ENCODE measurements around the gene CST2.
"Not testable (repeated sequence)": the region's sequence is repeated elsewhere in the genome, so short reads cannot be mapped to it uniquely, and the experiment has no call there.

Gene CST2, protein sequence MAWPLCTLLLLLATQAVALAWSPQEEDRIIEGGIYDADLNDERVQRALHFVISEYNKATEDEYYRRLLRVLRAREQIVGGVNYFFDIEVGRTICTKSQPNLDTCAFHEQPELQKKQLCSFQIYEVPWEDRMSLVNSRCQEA

DNA sequence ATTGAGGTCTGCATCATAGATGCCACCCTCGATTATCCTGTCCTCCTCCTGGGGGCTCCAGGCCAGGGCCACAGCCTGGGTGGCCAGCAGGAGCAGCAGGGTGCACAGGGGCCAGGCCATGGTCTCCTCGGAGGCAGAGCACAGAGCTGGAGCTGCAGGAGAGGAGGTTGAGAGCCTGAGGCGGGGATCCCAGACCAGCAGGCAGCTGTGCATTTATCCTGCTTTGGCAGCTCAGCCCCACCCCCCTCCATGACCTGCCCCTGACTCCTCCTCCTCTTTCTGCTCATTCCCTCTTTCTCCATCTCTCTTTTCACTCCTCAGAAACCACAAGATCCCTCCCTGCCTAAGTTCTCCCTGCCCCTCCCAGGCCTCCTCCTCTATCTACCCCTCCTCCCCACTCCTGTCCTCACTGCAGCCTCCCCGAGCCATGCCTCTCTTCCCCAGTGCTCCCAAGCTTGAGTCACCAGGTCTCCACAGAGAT is at the start of gene CST2:
Gene CST2, minus strand, starts transcription at position 189 of the 481 bp plus-strand sequence. Its CDS starts 69 bp downstream, at position 120.
- DNase-seq (ENCODE audit: low read depth in 2 of 2, low spot score in 1 of 2): no peak

DNA sequence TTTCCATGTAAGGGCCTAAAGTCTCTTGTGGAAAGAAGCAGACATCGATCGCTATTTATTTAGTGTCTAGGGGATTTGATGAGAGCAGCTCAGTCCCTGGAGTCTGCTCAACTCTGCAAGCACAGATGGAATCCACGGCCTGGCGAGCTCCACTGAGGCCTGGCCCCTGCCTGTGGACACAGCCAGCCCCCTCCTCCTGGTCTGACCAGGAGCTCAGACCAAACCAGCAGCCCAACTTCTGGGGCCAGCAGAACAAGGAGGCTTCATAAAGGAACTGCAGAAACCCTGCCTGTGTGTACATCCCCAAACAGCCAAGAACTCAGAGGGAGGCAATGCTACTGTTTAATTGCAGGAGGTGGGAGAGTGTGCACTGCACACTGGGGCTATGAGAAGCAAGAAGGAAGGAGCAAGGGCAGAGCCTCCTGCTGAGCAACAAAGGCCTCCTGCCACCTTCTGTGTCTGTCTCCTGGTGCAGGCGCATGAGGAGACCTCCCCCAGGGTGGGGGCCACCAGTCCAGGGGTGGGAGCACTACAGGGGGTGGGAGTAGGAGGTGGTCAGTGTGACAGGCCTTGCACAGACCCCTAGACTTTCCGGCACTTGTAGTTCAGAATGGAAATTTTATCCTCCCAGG is 49.2 kb upstream of the CST2 start:
- no peak for DNase-seq (ENCODE audit: low read depth in 2 of 2, low spot score in 1 of 2)

DNA sequence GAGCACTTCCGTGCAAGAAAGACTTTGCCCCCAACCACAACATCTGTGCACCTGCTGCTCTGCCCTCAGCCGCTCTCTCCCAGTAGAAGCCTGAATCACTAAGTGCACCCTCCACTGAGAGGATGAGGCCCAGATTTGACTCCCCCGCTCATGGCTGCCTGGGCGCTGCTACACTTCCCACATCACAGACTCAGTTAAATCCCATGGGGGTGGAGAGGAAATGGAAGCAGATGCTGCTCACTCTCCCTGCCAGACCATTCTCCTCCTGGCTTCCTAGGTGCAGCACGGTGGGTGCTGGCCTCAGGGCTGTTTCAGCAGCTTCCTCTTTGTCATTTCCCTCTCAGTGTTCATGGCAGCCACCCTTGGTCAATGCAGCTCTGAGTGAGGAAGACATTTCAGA is 48.2 kb upstream of the CST2 start:
- no peak for DNase-seq (ENCODE audit: low read depth in 2 of 2, low spot score in 1 of 2)

DNA sequence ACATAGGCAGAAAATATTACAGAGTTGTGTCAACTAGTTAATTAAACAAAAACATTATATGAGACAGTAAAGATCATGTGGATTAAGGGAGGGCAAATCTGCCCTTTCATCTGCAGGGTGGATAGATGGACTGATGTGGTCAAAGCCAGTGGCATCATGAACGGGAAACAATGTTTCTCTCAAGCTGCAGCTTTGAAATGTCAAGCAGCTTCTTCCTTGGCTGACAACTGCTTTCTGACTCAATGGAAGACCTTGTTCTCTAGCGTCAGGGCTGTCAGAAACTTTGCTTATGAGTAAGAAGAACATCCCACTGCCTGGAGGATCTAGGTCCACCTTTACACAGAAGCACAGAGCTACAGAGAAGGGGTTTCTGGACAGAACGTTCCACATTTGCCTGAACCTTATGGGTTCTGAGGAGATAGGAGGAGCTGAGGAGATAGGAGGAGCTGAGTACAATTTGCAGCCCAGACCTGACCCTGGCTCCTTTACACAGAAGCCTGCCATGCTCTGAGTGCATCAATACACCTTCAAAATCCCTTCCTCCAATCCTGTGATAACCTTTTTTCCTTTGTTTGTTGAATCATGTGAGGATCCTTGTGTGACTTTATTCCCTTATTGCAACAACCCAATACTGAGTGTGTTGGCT is 47.0 kb upstream of the CST2 start:
- DNase-seq (ENCODE audit: low read depth in 2 of 2, low spot score in 1 of 2): no peak

- DNase-seq (ENCODE audit: low read depth in 2 of 2, low spot score in 1 of 2): no peak
Measured at GRCh38 chr20:23872065-23872464, 45.5 kb upstream of the CST2 start.

DNA sequence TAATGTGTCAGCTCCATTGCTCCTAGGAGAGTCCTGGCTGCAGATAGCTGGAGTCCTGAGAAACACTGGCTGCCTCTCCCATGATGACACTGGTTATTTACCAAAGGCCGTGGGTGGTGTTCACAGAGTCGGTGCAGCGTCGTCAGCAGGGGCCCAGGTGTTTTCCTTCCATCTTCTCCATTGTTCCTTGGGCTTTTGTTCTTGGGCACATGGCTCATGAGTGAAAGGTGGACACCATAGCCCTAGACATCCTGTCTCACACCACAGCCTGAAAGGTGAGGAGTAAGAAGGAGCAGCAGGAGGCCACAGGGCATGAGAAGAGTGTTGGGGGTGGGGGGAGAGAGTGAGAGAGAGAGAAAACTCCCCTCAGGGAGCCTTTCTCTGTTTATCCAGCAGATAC is 43.9 kb upstream of the CST2 start:
- DNase-seq (ENCODE audit: low read depth in 2 of 2, low spot score in 1 of 2): no peak

GRCh38 chr20:23869520-23869919 is 43.0 kb upstream of the CST2 start:
- DNase-seq (ENCODE audit: low read depth in 2 of 2, low spot score in 1 of 2): no peak

- no peak for DNase-seq (ENCODE audit: low read depth in 2 of 2, low spot score in 1 of 2)
Measured at GRCh38 chr20:23868321-23868720, 41.8 kb upstream of the CST2 start.

DNA sequence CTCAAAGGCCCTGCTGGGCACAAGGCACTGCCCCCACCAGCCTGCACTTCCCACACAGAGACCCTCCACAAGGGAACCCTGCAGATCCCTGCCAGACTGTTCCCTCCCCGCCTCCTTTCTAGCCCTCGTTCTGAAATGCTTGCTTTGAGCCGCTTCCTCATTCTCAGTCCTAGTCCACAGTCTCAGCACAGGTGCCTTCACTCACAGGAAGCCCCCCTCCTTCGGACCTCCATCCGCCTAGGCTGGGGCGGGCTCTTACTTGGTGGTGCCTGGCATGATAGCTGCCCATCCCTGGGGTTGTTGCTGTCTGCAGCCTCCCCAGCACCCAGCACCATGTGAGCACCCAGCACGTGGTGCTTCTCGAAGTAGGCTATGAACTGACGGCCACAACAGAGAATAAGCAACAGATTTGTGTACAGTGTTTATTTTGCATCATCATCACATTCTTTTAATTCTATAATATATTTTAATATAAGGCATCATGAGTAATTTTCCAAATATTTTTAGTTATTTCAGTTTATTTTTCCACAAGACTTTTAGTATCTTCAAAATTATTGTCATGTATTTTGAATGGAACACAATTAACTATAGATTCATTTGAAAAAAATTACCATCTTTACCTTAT is 40.7 kb upstream of the CST2 start:
- DNase-seq (ENCODE audit: low read depth in 2 of 2, low spot score in 1 of 2): no peak

- not testable (repeated sequence) for DNase-seq (ENCODE audit: low read depth in 2 of 2, low spot score in 1 of 2)
Measured at GRCh38 chr20:23860771-23861170, 34.2 kb upstream of the CST2 start.

DNA sequence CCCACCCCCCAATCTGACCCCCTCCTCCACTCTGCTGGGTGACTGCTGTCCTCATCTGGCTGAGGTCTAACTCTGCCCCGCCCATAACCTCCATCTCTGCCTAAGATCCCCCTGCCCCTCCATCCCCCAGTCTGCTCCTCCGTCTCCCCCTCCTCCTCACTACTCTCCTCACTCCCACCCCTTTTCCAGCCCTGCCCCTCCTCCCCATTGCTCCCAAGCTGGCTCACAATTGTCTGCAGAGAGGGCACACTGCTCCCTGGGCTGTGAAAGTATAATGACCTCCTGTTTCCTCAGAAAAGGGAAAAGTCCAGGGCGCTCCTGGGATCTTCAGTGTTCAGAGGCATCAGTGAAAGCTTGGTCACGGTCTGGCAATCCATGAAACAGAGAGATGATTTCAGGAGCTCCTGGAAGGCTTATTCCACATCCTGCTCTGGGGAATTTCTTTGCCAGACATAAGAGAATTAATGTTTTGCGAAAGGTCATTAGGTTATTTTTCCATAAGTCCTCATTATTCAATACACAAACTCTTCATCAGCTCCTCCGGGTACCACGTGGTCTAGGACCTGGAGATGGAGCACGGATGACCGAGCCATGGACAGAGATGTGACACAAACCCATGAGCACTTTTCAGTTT is 31.6 kb upstream of the CST2 start:
- DNase-seq (ENCODE audit: low read depth in 2 of 2, low spot score in 1 of 2): no peak

- no peak for DNase-seq (ENCODE audit: low read depth in 2 of 2, low spot score in 1 of 2)
Measured at GRCh38 chr20:23856736-23857135, 30.2 kb upstream of the CST2 start.

DNA sequence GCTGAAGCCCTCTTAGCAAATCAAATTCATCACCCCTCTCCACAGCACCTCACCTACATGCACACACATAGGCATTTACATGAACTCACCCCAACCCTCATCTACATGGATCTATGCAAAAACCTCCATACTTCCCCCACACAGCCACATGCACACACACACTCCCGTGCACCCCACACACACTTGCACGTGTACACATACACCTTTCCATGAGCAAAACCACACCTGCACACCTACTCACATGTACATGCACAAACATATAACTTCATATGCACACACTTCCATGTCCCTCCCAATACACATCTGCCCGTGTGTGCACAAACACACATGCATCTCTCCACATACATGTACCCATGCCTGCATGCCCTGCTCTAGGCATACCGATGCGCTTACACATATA is 29.7 kb upstream of the CST2 start:
- no peak for DNase-seq (ENCODE audit: low read depth in 2 of 2, low spot score in 1 of 2)

DNA sequence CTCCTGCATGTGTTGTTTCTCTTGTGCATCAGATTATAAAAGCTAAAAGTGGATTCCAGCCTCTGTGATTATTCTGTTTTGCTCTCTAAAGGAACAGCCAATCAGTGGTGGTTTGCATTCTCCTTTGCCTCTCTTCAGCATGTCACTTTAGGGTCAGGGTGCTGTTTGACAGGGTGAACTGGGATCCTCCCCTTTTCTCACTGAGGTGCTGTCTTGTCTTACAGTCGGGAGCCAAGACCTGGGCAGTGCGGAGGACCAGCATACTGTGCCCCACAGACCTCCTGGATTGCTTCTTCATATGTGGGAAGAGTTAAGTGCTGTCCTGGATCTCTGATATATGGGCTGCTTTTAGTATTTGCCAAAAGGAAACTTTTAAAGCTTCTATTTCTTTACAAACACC is 15.2 kb upstream of the CST2 start:
- DNase-seq (ENCODE audit: low read depth in 2 of 2, low spot score in 1 of 2): no peak

GRCh38 chr20:23835716-23836115 is 9.2 kb upstream of the CST2 start:
- DNase-seq (ENCODE audit: low read depth in 2 of 2, low spot score in 1 of 2): no peak

GRCh38 chr20:23832775-23833513 is 6.4 kb upstream of the CST2 start:
- no peak for DNase-seq (ENCODE audit: low read depth in 2 of 2, low spot score in 1 of 2)

DNA sequence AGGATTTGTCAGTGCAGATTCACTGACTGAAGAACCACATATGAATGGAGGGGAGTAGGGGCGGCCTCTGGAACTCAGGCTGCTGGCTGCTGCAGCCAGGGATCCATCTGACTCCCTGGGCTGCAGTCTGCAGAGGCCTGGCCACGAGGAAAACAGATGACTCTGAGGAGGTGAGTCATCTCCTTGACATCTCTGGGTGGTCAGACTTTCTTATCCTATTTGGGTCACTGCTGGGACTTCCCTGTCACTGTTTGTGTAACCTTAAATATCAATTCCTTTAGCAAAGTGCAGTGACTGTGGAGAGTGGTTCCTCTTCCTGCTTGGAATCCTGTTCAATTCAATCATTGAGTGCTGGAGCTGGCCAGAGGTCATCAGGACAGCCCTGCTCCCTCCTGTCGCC is 5.4 kb upstream of the CST2 start:
- not testable (repeated sequence) for DNase-seq (ENCODE audit: low read depth in 2 of 2, low spot score in 1 of 2)

GRCh38 chr20:23823621-23824324 is 2.8 kb downstream of the CST2 start:
- no peak for DNase-seq (ENCODE audit: low read depth in 2 of 2, low spot score in 1 of 2)

DNA sequence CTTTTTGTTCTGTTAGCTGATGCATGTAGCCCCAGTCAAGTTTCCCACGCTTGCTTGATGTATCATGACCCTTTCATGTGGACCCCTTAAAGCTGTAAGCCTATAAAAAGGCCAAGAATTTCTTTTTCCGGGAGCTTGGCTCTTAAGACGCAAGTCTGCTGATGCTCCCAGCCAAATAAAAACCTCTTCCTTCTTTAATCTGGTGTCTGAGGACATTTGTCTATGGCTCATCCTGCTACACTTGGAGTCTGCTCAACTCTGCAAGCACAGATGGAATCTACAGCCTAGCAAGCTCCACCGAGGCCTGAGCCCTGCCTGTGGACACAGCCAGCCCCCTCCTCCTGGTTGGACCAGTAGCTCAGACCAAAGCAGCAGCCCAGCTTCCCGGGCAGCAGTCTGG is 3.4 kb downstream of the CST2 start:
- no peak for DNase-seq (ENCODE audit: low read depth in 2 of 2, low spot score in 1 of 2)

DNA sequence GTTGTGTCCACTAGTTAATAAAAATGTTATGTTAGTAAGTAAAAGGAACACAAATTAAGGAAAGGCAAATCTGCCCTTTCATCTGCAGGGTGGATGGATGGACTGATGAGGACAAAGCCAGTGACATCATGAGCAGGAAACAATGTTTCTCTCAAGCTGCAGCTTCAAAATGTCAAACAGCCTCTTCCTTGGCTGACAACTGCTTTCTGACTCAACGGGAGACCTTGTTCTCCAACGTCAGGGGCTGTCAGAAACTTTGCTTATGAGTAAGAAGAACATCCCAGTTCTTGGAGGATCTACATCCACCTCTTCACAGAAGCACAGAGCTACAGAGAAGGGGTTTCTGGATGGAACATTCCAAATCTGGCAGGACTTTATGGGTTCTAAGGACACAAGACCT is 6.0 kb downstream of the CST2 start:
- DNase-seq (ENCODE audit: low read depth in 2 of 2, low spot score in 1 of 2): no peak

Measured in stimulated activated CD8-positive, alpha-beta memory T cell treated with anti-CD3 and anti-CD28 coated beads, Interleukin-4, amount 100 ng/mL, for 4 hours (primary cell).